K562 (cell line): ENCODE results near the gene TEX264. TPM values are rescaled to one million over a fixed set of nuclear protein-coding genes. Genes with fewer than 3 reads are reported as not detected.

Source experiments
- ATAC-seq: fragments of 200-7000 bp; cut with Tn5 transposase; 3 replicates; pipeline ENCODE4 v1.9.1; 2020; ENCODE audit warnings: moderate library complexity
- BruUV-seq: library from RNA; stranded (reverse); fragments of 400-500 nt; replicated peaks from 2 replicates; lab custom pipeline; 2021; lab: Mats Ljungman, UMichigan
- CTCF ChIA-PET: fragments of 300-600 bp; formaldehyde crosslinking; extraction: SDS; loops from one replicate; lab custom pipeline; 2021; ENCODE audit warnings: low intra/inter-chr PET ratio; lab: Yijun Ruan, JAX
- POLR2A ChIA-PET: fragments of 300-600, 350-650 bp; sonication (Branson Sonifier 250); formaldehyde crosslinking; extraction: SDS; loops from one replicate; lab custom pipeline; 2021; ENCODE audit warnings: antibody characterized with exemption, inconsistent platforms; lab: Yijun Ruan, JAX
- DNase-seq, 4 experiments: peaks; one replicate each; pipeline versions ENCODE4 v3.0.0 to v3.0.0-alpha.2; 2011 to 2018; ENCODE audit warnings: low spot score in 3 of 4, mixed read lengths in 3 of 4; ENCODE audit errors: extremely low read depth in 1 of 4
- FAIRE-seq: peaks from 2 replicates; lab custom pipeline; 2011; peaks lifted over from hg19 to GRCh38; lab: Jason Lieb, UNC
- H2AFZ ChIP-seq: 2 replicates; pipeline ENCODE4 v1.6.0; 2011; ENCODE audit warnings: low read depth, low read length, control low read depth, inconsistent platforms
- H3K27ac ChIP-seq: fragments of 200-600 bp; 3 replicates; pipeline ENCODE4 v1.8.0; 2011; ENCODE audit warnings: low read depth, mild to moderate bottlenecking, control low read depth, inconsistent platforms, low read length, moderate library complexity, mixed read lengths; ENCODE audit errors: extremely low read depth
- H3K27me3 ChIP-seq, 2 experiments: fragments of 300-600 bp in 1 of 2; 2 replicates in 1 of 2; 3 replicates in 1 of 2; pipeline versions ENCODE4 v1.6.0 to v1.8.0; 2011; ENCODE audit warnings: inconsistent platforms in 2 of 2, low read length in 2 of 2, mild to moderate bottlenecking in 1 of 2, mixed read lengths in 1 of 2, moderate library complexity in 1 of 2; ENCODE audit not compliant: control insufficient read depth in 2 of 2, insufficient read depth in 2 of 2
- H3K36me3 ChIP-seq: fragments of 300-600 bp; 3 replicates; pipeline ENCODE4 v1.8.0; 2011; ENCODE audit warnings: mild to moderate bottlenecking, low read length, inconsistent platforms; ENCODE audit not compliant: control insufficient read depth, insufficient read depth
- H3K4me1 ChIP-seq, 2 experiments: fragments of 200-600 bp in 1 of 2; replicated peaks in 1 of 2; 2 replicates in 1 of 2; 3 replicates in 1 of 2; pipeline versions ENCODE4 v1.5.1 to v1.8.0; 2011; ENCODE audit warnings: inconsistent platforms in 2 of 2, low read length in 2 of 2, mild to moderate bottlenecking in 1 of 2, mixed read lengths in 1 of 2, moderate library complexity in 1 of 2; ENCODE audit not compliant: control insufficient read depth in 2 of 2, insufficient read depth in 2 of 2
- H3K4me2 ChIP-seq: 2 replicates; pipeline ENCODE4 v1.6.1; 2011; ENCODE audit warnings: low read length, control low read depth, inconsistent platforms, mixed read lengths; ENCODE audit not compliant: insufficient read depth
- H3K4me3 ChIP-seq: fragments of 200-600 bp; sonication (generic), shearing (Covaris generic); 2 replicates; pipeline ENCODE4 v1.5.1; 2016; ENCODE audit warnings: control low read depth, inconsistent platforms
- H3K79me2 ChIP-seq: fragments of 200-600 bp; 3 replicates; pipeline ENCODE4 v1.8.0; 2011; ENCODE audit warnings: low read length, inconsistent platforms; ENCODE audit not compliant: control insufficient read depth, insufficient read depth
- H3K9ac ChIP-seq, 2 experiments: 2 replicates each; pipeline versions ENCODE4 v1.6.0 to v1.6.1; 2011; ENCODE audit warnings: low read depth in 2 of 2, low read length in 2 of 2, control low read depth in 1 of 2, inconsistent platforms in 1 of 2, mild to moderate bottlenecking in 1 of 2, mixed read lengths in 1 of 2; ENCODE audit not compliant: insufficient read depth in 1 of 2
- H3K9me1 ChIP-seq: one replicate; pipeline ENCODE4 v1.6.0; 2011; ENCODE audit warnings: inconsistent platforms, mild to moderate bottlenecking, low read length, moderate library complexity; ENCODE audit not compliant: control insufficient read depth, insufficient read depth
- H3K9me3 ChIP-seq: replicated peaks from 2 replicates; pipeline ENCODE4 v1.5.1; 2011; ENCODE audit warnings: low read depth, low read length, inconsistent platforms; ENCODE audit not compliant: control insufficient read depth, insufficient read depth
- H4K20me1 ChIP-seq: replicated peaks from 2 replicates; pipeline ENCODE4 v1.6.1; 2011; ENCODE audit warnings: low read length, inconsistent platforms, mixed read lengths; ENCODE audit not compliant: control insufficient read depth, insufficient read depth
- ETS2 ChIP-seq: IDR thresholded peaks from 2 replicates; pipeline ENCODE4 v1.6.1; 2016; ENCODE audit warnings: borderline replicate concordance, missing genetic modification characterization, mild to moderate bottlenecking, moderate library complexity, missing compliant biosample characterization; ENCODE audit not compliant: poor library complexity, severe bottlenecking
- PATZ1 ChIP-seq: fragments of 250-450 bp; sonication (Bioruptor Pico); IDR thresholded peaks from 2 replicates; pipeline ENCODE4 v1.5.0; 2020; ENCODE audit warnings: mild to moderate bottlenecking, borderline replicate concordance
- SIRT6 ChIP-seq: IDR thresholded peaks from one replicate; pipeline ENCODE4 v1.6.1; 2012; ENCODE audit warnings: low read depth, mild to moderate bottlenecking, control low read depth, inconsistent platforms, low read length, moderate library complexity
- TRIM24 ChIP-seq, 2 experiments: fragments of 450-650 bp; IDR thresholded peaks; 2 replicates each; pipeline ENCODE4 v1.6.1; 2016
- ZNF695 ChIP-seq: fragments of 450-650 bp; formaldehyde crosslinking; IDR thresholded peaks from 2 replicates; pipeline ENCODE4 v1.4.0; 2020; ENCODE audit warnings: mild to moderate bottlenecking, moderate library complexity
- ZNF778 ChIP-seq: fragments of 450-650 bp; formaldehyde crosslinking; IDR thresholded peaks from 2 replicates; pipeline ENCODE4 v1.4.0; 2020; ENCODE audit warnings: mild to moderate bottlenecking, moderate library complexity
- WGBS: fragments of 100-300 bp; shearing (Covaris generic); methylation state at CpG from one replicate; pipeline ENCODE4 v1.1.6; 2016; ENCODE audit warnings: low coverage, mixed read lengths; ENCODE audit not compliant: insufficient coverage; ENCODE audit errors: missing lambda C conversion rate; 5-methylcytosine and 5-hydroxymethylcytosine counted together
- in situ Hi-C: fragments of 300-500 bp; cut with MboI; formaldehyde crosslinking; loops from 4 replicates; pipeline ENCODE4 v1.15.0; 2018; ENCODE audit warnings: inconsistent platforms, mixed read lengths
- intact Hi-C: fragments of 100-400 bp; cut with micrococcal nuclease; formaldehyde crosslinking; loops from 2 replicates; pipeline ENCODE4 v1.14.2; 2022
- polyA plus RNA-seq, 8 experiments: library from polyadenylated mRNA; depleted of rRNA in 4 of 8; stranded (reverse) in 5 of 8; unstranded in 3 of 8; fragments of >200 nt; fragmentation: Nextera tagmentation in 2 of 8; fragmentation: Illumina TruSeq in 1 of 8; extraction: Ambion mirVana in 2 of 8; extraction: Trizol in 1 of 8; gene quantifications; 2 replicates each; pipeline versions ENCODE4 v1.2.1 to v1.2.3, GENCODE V29; 2011 to 2014; ENCODE audit warnings: inconsistent platforms in 1 of 8, missing spikeins in 1 of 8
- total RNA-seq, 7 experiments: library from RNA; depleted of rRNA in 6 of 7; stranded (reverse); fragments of >200 nt in 6 of 7; fragmentation: Illumina TruSeq in 2 of 7; extraction: Trizol in 2 of 7; gene quantifications; 2 replicates each; pipeline versions ENCODE4 v1.2.1 to v1.2.3, GENCODE V29; 2011 to 2021; ENCODE audit warnings: low replicate concordance in 1 of 7

Gene TEX264
- total and polyA plus RNA-seq, 9 of the 15 experiments (the other 6 are each of a cell fraction or from before 2014, with no cell fraction given) = 4.1 to 47.0 (median 31.0) TPM

GRCh38 chr3:51698209-51698608 is 27.2 kb downstream of the TEX264 start:
- in situ Hi-C loops = loop anchor here (25.0 kb wide), 1 partner anchor 1061 kb away; no protein-coding TSS in a partner anchor
- Histone ChIP-seq H3K36me3 (peaks cover 19% of the 10 kb centered on the region; the same call in 2 of the 3 replicates), H3K27ac (no peak overlapping the region), H4K20me1 (no peaks in the 10 kb centered on the region), H3K4me3 (no peak overlapping the region), H3K4me1 (no peaks in the 10 kb centered on the region), H3K9ac (no peak overlapping the region), H3K79me2 (no peaks in the 10 kb centered on the region), H3K9me3 (no peaks in the 10 kb centered on the region), H3K4me2 (no peak overlapping the region), H2AFZ (no peak overlapping the region), H3K27me3 (no peaks in the 10 kb centered on the region), H3K9me1 (no peaks in the 10 kb centered on the region)
- BruUV-seq = no TSS peak
- DNase-seq (no peak), FAIRE-seq (no peak), ATAC-seq (no peak)
- intact Hi-C loops = no loop called here
- CTCF ChIA-PET = no interaction called here
- TF ChIP-seq ZNF695 (CRISPR knock-in tag) (no peak), TRIM24 (IDR thresholded peaks at IDR 0.05) (no peak), SIRT6 (no peak), ZNF778 (no peak), ETS2 (tag) (no peak), PATZ1 (no peak)
- WGBS = 88% methylated on average over 6 of the region's 6 CpGs
- POLR2A ChIA-PET = interaction anchor here (0.7 to 1.2 kb wide), 2 partner anchors 10 to 16 kb away, joined by 3 to 4 read pairs; no protein-coding TSS in a partner anchor
